NK-92 (cell line): ENCODE data around the gene ANKRD33B.
"Not testable (repeated sequence)": the region's sequence is repeated elsewhere in the genome, so short reads cannot be mapped to it uniquely, and the experiment has no call there.

Experiments
- DNase-seq: peaks from one replicate; lab custom pipeline; 2025; ENCODE audit not compliant: unreplicated experiment; lab: John Stamatoyannopoulos, UW

The ANKRD33B gene

DNA sequence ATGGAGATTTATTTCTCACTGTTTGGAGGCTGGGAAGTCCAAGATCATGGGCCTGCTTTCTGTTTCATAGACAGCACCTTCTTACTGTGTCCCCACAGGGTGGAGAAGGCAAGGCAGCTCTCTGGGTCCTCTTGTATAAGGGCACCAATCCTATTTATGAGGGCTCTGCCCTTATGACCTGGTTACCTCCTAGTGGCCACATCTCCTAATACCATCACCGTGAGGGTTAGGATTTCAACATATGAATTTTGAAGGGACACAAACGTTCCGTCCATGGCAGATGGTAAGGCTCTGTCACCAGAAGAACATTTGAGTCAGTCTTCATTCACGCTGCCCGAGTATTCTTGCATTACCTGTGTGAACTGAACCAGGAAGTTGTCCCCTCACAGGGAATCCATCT is 48.4 kb downstream of the ANKRD33B start:
- no peak for DNase-seq

DNA sequence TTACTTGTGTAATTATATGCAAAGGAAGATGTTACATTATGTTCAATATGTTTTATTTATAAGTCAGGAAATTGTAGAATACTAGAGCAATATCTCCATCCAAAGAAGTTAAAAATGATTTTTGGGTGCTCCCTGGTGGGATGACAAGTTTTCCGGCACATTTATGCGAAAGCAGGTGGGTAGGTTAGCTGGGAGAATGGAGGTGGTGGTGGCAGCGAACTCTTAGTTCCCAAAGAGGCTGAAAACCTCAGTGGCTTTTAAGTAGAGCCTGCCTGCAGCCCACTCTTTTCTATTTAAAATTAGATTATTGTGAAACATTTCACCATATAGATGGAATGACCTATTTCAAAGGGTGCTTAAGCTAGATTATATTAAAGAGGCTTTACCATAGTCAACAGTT is 51.8 kb downstream of the ANKRD33B start:
- no peak for DNase-seq

DNA sequence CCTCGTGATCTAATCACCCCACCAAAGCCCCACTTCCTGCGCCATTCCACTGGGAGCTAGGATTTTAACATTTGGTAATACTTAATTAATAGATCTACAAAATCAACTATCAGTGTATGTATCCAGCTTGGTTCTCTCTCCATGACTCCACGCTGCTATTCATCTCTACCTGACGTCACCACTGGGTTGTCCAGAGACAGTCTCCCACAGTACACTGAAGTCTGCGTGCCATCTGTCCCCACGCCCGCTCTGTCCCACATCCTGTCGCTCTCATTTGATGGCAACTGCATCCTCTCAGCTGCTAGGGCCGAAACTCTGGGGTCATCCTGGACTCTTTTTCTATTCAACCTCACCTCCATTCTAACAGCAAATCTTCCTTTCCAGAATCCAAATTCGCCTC is 53.2 kb downstream of the ANKRD33B start:
- DNase-seq: no peak

DNA sequence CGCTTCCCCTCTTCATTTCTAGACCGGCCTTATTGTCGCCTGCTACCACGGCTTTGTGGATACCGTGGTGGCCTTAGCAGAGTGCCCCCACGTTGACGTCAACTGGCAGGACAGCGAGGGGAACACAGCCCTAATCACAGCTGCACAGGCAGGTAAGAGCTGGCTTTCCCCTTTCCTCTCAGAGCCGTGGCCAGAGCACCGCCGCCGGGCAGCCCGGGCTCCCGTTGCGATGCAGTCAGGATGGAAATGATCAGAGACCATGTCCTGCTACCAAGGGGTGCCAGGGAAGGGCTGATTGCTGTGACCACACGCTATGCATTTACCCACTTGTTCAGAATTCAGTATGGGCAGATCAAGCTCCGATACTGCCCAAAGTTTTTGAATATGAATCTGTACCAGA is 54.4 kb downstream of the ANKRD33B start:
- DNase-seq: no peak

DNA sequence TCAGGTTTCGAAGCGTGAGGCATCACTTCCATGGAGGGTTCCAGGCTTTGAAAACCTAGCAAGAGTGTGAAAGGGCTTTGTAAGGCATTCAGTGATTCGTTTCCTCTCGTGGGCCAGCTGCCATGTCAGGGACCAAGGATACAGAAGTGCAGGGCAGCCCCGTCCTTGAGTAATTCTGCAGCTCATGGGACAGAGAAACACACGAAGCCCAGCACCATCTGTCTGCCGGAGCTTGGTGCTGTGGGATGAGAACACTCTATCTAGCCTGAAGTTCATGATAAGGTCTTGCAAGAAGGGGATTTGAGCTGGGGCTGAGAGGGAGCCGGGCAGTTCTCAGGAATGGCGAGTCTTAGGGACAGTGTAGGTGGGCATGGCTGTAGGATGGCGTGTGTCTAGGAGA is 55.8 kb downstream of the ANKRD33B start:
- no peak for DNase-seq

DNA sequence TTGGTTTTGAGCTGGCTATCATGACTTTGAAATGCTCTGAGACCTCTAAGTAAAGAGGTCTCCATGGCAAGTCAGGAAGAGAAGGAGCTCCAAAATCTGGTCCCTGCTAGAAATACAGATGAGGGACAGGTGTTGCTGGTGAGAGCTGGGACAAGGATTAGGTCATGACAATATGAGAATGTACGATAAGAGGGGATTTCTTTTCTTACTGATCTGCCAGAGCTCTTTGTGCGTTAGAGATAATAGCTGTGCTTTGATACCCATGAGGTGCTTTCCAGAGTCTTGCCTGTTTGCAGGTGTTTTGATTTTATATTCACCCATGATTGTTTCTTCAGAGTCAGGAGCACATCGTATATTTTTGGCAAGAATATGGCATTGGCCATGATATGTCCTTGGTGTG is 56.5 kb downstream of the ANKRD33B start:
- DNase-seq: no peak

DNA sequence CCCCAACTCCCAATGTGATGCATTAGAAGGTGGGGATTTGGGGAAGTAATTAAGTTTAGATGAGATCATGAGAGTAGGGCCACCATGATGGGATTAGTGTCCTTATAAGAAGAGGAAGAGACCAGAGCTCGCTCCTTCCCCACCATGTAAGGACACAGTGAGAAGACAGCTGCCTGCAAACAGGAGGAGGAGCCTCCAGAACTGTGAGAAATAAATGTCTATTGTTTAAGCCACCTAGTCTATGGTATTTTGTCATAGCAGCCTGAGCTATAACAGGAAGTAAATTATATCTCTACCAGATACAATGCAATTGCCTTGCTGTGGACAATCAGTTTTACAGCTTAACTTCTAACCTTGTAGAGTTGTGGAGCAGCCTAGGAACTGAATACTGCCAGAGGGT is 58.0 kb downstream of the ANKRD33B start:
- DNase-seq: no peak

DNA sequence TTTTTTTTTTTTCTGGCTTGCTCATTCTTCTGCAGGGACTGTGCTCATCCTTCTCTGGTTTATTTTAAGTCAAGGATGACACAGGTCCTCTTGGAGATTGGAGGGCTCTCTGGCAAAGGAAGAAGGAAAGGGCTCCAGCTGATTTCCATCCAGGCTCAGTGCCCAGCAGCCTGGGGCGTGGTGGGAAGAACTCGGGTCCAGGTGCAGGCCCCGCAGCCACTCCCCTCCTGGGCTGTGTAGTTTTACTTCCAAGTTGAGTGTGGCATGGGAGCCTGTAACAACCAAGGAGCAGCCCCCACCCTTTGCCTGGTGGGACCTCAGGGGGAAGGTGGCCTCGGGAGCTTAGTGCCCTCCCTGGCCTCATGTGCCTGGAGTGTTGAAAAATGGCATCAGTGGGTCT is 58.9 kb downstream of the ANKRD33B start:
- DNase-seq: no peak

DNA sequence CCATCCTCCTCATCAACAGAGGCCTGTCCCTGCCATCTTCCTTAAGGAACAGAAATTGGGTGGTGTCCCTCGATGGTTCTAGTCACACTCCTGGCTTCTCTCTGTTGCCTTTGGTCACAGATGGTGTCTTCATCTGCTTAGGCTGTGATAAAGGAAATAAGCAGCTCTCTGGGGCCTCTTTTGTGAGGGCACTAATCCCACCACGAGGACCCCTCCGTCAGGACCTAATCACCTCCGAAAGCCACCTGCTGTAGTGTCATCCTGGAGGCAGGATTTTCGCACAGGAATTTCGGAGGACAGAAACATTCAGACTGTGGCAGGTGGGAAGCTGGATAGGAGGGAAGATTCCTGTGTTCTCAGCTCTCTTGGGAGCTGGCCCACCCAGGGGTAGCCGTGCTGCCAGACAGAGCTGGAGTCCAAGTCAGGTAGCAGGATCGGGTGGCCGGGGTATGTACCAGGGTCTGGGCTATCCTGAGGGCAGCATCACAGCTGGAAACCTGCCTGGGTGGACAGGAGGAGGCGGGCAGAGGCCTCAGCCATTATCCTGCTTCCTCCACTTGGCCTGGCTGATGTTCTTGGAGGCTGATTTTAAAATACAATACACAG is 59.5 kb downstream of the ANKRD33B start:
- DNase-seq: no peak

DNA sequence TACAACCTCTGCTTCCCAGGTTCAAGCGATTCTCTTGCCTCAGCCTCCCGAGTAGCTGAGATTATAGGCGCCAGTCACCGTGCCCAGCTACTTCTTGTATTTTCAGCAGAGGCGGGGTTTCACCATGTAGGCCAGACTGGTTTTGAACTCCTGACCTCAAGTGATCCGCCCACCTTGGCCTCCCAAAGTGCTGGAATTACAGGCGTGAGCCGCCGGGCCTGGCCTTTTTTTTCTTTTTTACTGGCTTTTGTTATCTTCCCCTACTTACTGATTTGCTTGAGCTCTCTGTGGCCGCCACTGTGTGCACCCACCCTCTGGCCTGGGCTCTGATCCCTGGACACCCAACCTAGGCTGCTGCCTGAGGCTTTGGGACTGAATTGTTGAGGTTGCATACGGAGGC is 60.3 kb downstream of the ANKRD33B start:
- no peak for DNase-seq

DNA sequence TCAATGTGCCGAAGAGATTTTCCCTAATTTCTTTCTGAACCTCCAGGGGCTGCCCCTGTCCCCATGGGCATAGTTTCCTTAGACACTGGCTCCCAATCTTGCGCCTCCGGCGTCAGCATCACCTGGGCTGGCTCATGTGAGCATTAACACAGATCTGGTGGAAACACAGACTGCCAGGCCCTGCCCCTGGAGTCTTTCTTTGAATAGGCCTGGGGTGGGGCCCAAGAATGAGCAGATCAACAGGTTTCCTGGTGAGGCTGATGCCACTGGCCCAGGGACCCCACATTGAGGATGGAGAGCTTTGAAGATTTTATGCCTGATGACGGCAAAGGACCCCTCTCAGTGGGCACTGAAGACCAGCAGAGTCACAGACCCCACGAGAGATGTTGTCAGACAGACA is 60.8 kb downstream of the ANKRD33B start:
- no peak for DNase-seq

DNA sequence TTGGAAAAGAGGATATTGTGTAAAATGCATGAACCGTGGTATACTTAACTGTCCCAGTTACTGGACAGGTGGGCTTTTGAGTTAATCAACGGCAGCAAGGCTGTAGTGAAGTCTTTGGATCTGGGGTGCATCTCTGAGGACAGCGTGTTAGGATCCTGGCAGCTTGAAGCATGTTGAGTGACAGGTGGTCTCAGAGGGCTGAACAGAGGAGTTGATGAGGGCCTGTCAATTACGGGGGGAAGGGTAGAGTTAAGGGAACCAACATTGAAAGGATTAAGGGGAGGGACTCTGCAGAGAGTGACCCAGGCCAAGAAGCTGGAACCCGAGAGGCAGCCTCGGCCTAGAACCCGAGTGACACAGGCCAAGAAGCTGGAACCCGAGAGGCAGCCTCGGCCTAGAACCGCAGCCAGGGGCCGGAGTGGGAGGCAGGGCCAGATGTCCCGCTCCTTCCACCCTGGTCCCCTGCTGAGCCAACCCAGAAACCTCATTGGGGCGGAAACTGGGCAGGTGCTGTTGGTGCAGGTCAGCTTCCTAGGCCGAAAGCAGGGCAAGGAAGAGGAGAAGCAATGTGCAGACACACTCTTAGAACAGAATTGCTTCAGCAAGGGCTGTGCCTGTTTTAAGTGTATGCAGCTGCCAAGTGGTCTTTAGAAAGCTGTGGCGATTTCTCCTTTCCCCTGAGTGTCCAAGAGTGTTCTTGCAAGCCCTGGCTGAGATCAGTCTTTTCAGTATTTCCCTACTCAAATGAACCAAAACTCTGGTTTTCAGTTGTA is 62.0 kb downstream of the ANKRD33B start:
- DNase-seq: no peak

DNA sequence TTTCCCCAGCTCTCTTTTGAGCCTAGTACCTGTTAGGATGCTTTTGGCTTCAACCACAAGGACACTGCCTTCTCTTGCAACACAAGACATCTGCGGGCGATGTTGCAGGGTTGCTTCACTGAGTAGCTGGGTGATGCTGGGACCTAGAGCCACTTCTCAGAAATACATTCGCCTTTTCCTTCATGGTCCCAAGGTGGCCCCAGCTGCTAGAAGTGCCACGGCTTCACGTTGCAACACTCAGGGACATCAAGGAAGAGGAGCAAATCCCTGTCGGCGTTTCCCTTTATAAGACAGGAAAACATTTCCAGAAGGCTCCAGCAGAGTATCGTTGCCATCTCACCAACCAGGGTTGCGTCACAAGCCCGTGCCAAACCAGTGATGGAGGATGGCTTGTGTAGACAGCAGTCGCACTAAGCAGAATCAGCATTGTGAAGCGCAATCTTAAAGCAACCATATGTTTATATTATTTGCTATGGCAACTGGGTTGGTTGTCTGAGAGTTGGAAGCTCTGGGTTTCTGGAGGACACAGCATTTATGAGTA is 62.7 kb downstream of the ANKRD33B start:
- no peak for DNase-seq

DNA sequence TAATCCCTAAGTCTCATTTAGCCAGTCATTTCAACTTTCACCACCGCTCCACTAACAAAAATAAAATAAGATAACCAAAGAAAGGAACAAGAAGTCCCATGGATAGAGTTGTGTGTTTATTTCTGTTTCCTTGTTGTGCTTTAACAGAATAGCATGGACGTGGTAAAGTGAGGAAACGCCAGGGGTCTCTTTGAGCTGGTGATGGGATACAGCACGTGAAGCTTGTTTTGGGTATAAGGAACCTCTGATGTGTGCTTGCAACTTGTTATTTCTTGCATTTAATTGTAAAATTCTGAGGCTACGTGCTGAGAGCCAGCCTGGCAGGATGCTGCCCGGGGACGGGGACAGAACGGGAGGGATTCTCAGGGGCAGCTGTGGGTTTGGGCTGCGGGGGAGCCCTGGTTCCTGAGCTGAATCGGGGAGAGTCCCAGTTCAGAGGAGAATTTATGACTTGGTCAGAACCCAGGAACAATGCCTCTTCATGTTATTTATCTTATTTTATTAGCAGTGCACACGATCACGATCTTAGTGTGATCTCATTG is 63.4 kb downstream of the ANKRD33B start:
- DNase-seq: no peak

DNA sequence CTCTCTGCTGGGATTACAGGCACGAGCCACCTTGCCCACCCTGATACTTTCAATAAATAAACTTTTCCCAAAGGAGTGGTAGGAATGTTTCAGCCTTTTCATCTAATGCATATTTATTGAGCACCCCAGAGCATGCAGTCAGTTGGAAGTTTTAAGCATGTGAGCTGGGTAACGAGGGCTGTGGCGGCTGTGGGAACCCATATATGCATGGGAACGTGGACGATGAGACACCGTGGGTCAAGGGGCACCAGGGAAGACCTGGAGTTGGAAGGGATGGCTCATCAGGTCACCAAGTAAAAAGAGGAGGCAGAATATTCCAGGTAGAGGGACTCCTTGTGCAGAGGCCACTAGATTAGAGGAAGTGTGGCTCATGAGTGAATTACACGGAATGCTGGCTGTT is 64.7 kb downstream of the ANKRD33B start:
- no peak for DNase-seq

DNA sequence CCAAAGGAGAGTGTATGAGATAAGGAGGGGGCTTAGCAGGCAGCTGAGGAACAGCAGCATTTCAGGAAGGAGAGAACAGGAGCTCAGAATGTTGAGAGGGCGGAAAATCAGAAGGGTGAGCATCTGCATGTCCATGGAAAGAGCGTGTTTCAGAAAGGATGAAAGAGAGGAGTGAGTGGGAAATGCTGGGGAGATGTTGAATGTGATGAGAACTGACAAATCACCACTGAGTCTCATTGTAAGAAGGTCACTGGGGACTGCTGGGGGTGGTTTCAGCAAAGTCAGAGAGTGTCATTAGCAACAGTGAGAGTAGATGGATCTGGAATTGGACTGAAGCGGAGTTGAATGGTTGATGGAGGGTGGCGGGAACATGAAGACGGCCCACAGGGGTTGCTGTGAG is 65.8 kb downstream of the ANKRD33B start:
- no peak for DNase-seq

DNA sequence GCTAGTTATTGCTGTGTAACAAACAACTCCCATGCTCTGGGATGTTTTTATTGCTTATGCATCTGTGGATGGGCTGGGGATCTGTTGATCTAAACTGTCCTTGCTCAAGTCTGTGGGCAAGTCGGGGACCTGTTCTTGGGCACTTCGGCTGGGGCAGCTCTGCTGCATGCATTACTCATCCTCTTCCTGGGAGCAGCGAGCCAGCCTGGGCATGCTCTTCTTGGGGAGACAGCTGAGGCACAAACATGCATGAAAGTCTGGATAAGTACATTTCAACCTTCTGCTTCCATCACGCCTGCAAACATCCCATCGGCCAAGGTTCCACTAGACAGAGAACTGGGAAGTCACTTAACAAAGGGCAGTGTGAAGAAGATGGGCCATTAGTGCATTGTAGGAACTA is 66.3 kb downstream of the ANKRD33B start:
- no peak for DNase-seq

DNA sequence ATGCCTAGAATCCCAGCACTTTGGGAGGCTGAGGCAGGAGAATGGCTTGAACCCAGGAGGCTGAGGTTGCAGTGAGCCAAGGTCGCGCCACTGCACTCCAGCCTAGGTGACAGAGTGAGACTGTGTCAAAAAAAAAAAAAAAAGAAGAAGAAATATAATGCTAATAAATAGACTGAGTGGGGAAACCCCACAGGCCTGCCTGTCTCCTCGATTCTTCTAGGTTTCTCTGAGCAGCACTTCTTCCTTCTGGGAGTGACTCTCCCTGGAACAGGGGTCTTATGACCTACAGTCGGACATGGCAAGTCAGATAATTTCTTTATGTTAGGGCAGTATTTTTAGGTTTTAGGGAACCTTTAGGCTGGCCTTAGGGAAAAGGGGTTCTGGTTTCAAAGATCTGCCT is 66.9 kb downstream of the ANKRD33B start:
- DNase-seq: not testable (repeated sequence)

DNA sequence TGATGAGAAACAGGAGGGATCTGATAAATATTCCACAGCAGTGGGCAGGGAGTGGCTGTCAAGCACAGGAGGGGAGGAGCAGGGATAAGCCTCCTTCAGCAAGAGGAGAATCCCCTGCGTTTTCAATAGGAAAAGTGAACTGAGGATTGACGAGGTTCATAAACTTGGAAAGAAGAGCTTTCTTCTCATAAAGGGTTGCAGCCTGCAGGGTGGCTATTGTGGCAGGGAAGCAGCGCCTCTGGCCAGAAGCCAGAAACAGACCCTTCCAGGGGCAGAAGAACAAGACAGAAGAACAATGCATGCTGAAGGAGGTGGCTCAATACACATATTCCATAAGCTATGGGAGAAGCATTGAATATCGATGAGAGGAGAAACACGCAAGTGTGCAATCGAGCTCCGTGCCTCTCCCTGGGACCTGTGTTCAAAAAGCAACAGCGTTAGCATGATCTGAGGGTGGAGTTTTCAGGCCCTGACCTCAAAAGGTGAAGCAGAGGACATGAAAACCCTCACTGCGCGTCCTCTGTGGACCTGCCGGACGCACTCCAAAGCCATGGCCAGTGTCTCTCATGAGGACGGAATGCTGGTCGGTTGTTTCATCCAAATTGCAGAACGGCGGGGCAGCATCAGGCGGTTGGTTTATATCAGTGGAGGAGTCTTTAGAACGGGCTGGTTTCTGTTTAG is 67.6 kb downstream of the ANKRD33B start:
- no peak for DNase-seq

DNA sequence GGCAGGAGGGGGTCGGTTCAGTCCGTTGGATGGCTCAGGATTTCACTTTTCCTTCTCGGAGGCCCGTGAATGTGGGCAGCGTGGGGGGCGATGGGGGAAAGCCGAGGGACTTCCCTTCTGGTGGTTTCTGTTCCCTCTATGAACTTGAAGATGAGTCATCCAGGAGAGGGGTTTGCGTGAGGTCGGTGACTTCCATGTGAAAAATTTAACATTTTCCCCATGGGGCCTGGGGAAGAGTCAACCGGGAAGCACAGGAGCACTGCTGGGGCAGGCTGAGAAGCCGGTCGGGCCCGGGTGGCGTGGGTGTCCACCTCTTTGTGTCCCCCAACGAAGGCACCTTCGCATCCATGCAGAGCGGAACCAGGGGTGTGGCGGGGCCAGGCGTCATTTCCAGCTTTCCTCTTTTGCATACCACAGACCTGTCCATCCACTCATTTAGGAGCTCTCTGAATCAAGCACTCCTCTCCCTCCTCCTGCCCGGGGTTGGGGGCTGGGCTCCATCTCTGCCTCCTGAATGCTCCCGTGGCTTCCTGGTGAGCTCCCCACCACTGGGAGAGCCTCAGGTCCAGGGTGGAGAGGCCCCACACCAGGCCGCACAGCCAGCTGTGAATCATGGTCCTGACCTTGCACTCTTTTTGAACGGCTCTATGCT is 68.4 kb downstream of the ANKRD33B start:
- DNase-seq: no peak

DNA sequence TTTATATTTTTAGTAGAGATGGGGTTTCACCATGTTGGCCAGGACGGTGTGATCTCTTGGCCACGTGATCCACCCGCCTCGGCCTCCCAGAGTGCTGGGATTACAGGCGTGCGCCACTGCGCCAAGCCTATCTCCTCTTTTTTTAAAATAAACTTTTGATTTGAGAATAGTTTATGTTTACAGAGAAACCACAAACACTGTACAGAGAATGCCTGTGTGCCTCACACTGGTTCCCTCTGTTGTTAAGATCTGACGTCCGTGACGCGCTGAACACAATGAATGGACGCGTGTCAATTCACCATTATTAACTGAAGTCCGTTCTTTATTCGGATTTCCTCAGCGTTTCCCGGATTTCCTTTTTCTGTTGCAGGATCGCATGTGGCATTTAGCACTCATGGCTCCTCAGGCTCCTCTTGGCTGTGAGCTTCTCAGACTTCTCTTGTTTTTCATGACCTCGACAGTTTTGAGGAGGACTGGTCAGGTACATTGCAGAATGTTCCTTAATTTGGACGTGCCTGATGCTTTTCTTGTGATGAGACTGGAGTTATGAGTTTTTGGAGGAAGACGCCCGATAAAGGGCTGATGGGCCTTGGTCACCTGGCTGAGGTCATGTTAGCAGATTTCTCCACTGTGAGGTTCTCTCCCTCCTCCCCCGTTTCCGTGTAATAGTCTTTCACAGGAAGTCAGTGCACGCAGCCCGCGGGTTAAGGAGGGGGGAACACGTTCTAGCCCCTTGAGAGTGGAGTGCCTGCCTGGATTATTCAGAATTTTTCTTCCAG is 69.6 kb downstream of the ANKRD33B start:
- DNase-seq: no peak
